ENCODE results near the gene SNRPB.

GRCh38 chr20:2518096-2518495 lies 47.5 kb upstream of the SNRPB start:
- TF ChIP-seq POLR2A (IDR thresholded peaks at IDR 0.05): no peak
- TF ChIP-seq CTCF (IDR thresholded peaks at IDR 0.05): no peak
